Measurements from ENCODE around the gene RIMBP2. TPM values are rescaled to one million over a fixed set of nuclear protein-coding genes. Genes with fewer than 3 reads are reported as not detected.

The RIMBP2 gene
- total and polyA plus RNA-seq, 2 donors (not counting 1 experiment from before 2014, with no cell fraction given) = 0.17 TPM; not detected in 1

DNA sequence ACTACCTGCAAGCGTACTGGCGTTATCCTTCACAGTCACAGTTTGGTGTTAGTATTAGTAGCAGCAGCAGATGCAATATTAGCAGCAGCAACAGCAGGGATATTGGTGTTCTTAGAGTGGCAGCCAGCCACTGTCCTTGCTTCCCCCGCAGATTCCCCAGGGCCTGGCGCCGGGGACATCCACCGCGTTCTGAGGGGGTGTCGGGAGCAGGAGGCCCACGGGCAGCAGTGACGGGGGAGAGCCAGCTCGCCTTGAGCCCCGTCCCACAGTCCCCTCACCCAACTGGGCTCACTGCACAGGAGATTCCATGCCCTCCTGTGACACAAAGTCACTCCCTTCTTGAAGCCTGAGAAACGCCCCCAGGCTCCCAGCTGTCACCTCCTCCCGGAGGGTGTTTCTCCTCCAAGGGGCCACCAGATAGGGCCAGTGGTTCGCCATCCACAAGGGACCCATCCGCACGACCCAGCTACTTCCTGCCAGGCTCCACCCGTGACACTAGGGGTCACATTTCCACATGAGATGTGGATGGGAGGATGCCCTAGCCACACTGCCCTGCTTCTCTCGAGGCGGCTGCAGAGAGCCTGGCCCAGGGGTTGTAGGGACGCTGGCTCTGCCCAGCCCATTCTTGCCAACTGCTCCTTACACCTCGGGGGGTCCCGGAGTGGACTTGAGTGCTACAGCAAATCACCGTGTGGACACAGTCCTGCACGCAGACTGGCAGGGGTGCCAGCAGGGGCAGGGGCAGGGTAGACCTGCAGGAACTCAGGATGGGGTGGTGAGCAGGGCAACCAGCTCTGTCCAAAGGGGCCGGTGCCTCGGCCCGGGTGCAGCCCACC is 255.3 kb downstream of the RIMBP2 start:
- Histone ChIP-seq H3K9me3 (ENCODE audit: control insufficient read depth, insufficient read depth, low read depth, low read length) (no peaks in the 10 kb centered on the region), H3K4me2 (ENCODE audit: extremely low read depth, insufficient read depth, low read length) (no peak overlapping the region), H3K4me3 (replicated peaks in 1 of 4; ENCODE audit: control extremely low read depth in 1 of 4, insufficient read depth in 1 of 4, low read depth in 3 of 4, low read length in 4 of 4) (no peak overlapping the region), H3K36me3 (ENCODE audit: control insufficient read depth, insufficient read depth, low read length) (no peaks in the 10 kb centered on the region), H3K9ac (ENCODE audit: insufficient read depth, low read length) (no peak overlapping the region), H3K79me2 (ENCODE audit: control insufficient read depth, insufficient read depth, low read length) (no peaks in the 10 kb centered on the region), H4K20me1 (ENCODE audit: control insufficient read depth, extremely low read depth, insufficient read depth, low read length) (no peaks in the 10 kb centered on the region), H3K4me1 (ENCODE audit: control insufficient read depth, extremely low read depth, insufficient read depth, low read length) (no peaks in the 10 kb centered on the region), H2AFZ (ENCODE audit: low read length) (no peak overlapping the region), H3K27me3 (ENCODE audit: control insufficient read depth, insufficient read depth, low read length) (no peaks in the 10 kb centered on the region), H3K27ac (ENCODE audit: insufficient read depth, low read length) (no peak overlapping the region)
- TF ChIP-seq CTCF (conservative IDR thresholded peaks at IDR 0.05 in 1 of 2, IDR thresholded peaks at IDR 0.05 in 1 of 2; ENCODE audit: low read depth in 1 of 2, low read length in 2 of 2) (no peak), EZH2 (IDR thresholded peaks at IDR 0.05; ENCODE audit: low read length, missing control alignments) (no peak)
- no peak for DNase-seq (ENCODE audit: low read depth in 2 of 2)

GRCh38 chr12:130459916-130460315 is 256.2 kb downstream of the RIMBP2 start:
- no peak overlapping the region for H3K27ac ChIP-seq (ENCODE audit: insufficient read depth, low read length)
- no peaks in the 10 kb centered on the region for H4K20me1 ChIP-seq (ENCODE audit: control insufficient read depth, extremely low read depth, insufficient read depth, low read length)
- DNase-seq (ENCODE audit: low read depth in 2 of 2) = no peak
- H3K4me3 ChIP-seq (replicated peaks in 1 of 4; ENCODE audit: control extremely low read depth in 1 of 4, insufficient read depth in 1 of 4, low read depth in 3 of 4, low read length in 4 of 4) = no peak overlapping the region
- H3K4me1 ChIP-seq (ENCODE audit: control insufficient read depth, extremely low read depth, insufficient read depth, low read length) = no peaks in the 10 kb centered on the region
- H3K36me3 ChIP-seq (ENCODE audit: control insufficient read depth, insufficient read depth, low read length) = no peaks in the 10 kb centered on the region
- H2AFZ ChIP-seq (ENCODE audit: low read length) = no peak overlapping the region
- H3K9ac ChIP-seq (ENCODE audit: insufficient read depth, low read length) = no peak overlapping the region
- TF ChIP-seq CTCF (conservative IDR thresholded peaks at IDR 0.05 in 1 of 2, IDR thresholded peaks at IDR 0.05 in 1 of 2; ENCODE audit: low read depth in 1 of 2, low read length in 2 of 2) (no peak), EZH2 (IDR thresholded peaks at IDR 0.05; ENCODE audit: low read length, missing control alignments) (no peak)
- no peak overlapping the region for H3K4me2 ChIP-seq (ENCODE audit: extremely low read depth, insufficient read depth, low read length)
- H3K27me3 ChIP-seq (ENCODE audit: control insufficient read depth, insufficient read depth, low read length) = no peaks in the 10 kb centered on the region
- H3K79me2 ChIP-seq (ENCODE audit: control insufficient read depth, insufficient read depth, low read length) = no peaks in the 10 kb centered on the region
- no peaks in the 10 kb centered on the region for H3K9me3 ChIP-seq (ENCODE audit: control insufficient read depth, insufficient read depth, low read depth, low read length)

- no peaks in the 10 kb centered on the region for H3K36me3 ChIP-seq (ENCODE audit: control insufficient read depth, insufficient read depth, low read length)
- H3K4me3 ChIP-seq (replicated peaks in 1 of 4; ENCODE audit: control extremely low read depth in 1 of 4, insufficient read depth in 1 of 4, low read depth in 3 of 4, low read length in 4 of 4) = no peak overlapping the region
- no peak overlapping the region for H3K27ac ChIP-seq (ENCODE audit: insufficient read depth, low read length)
- no peak overlapping the region for H3K9ac ChIP-seq (ENCODE audit: insufficient read depth, low read length)
- H2AFZ ChIP-seq (ENCODE audit: low read length) = no peak overlapping the region
- no peak for DNase-seq (ENCODE audit: low read depth in 2 of 2)
- no peak for TF ChIP-seq EZH2 (IDR thresholded peaks at IDR 0.05; ENCODE audit: low read length, missing control alignments)
- TF ChIP-seq CTCF (conservative IDR thresholded peaks at IDR 0.05 in 1 of 2, IDR thresholded peaks at IDR 0.05 in 1 of 2; ENCODE audit: low read depth in 1 of 2, low read length in 2 of 2) = no peak
- H4K20me1 ChIP-seq (ENCODE audit: control insufficient read depth, extremely low read depth, insufficient read depth, low read length) = no peaks in the 10 kb centered on the region
- peaks cover under 1% of the 10 kb centered on the region for H3K9me3 ChIP-seq (ENCODE audit: control insufficient read depth, insufficient read depth, low read depth, low read length)
- H3K79me2 ChIP-seq (ENCODE audit: control insufficient read depth, insufficient read depth, low read length) = no peaks in the 10 kb centered on the region
- no peaks in the 10 kb centered on the region for H3K4me1 ChIP-seq (ENCODE audit: control insufficient read depth, extremely low read depth, insufficient read depth, low read length)
- no peak overlapping the region for H3K4me2 ChIP-seq (ENCODE audit: extremely low read depth, insufficient read depth, low read length)
- no peaks in the 10 kb centered on the region for H3K27me3 ChIP-seq (ENCODE audit: control insufficient read depth, insufficient read depth, low read length)
Measured at GRCh38 chr12:130458341-130458740, 257.8 kb downstream of the RIMBP2 start.

Measured in fibroblast of lung (primary cell).